ENCODE measurements around the gene KIAA1549.

Gene KIAA1549

GRCh38 chr7:138885383-138886147 is 95.6 kb downstream of the KIAA1549 start:
- FAIRE-seq = no peak
- DNase-seq (ENCODE audit: insufficient read length, low spot score) = no peak
- TF ChIP-seq POLR2A (IDR thresholded peaks at IDR 0.05; ENCODE audit: low read depth, low read length) = no peak

DNA sequence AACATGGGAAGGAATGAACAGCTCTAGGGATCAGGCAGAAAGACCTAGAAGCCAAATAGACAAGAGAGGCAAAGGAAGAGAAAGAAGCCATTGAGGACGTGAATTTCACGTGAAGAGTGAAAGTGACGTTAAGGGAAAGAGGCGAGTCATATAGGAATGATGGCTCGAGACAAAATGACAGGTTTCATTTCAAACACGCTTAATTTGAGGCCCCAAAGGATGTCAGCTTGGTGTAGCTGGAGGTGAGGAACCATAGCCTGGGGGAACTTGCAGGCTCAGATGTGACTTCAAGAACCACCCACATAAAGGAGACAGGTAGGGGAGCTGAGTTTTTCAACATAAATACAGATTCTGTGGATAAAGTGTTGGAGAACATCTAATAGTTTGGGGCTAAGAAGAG is 98.9 kb downstream of the KIAA1549 start:
- DNase-seq (ENCODE audit: insufficient read length, low spot score) = no peak
- FAIRE-seq = no peak
- TF ChIP-seq POLR2A (IDR thresholded peaks at IDR 0.05; ENCODE audit: low read depth, low read length) = no peak

DNA sequence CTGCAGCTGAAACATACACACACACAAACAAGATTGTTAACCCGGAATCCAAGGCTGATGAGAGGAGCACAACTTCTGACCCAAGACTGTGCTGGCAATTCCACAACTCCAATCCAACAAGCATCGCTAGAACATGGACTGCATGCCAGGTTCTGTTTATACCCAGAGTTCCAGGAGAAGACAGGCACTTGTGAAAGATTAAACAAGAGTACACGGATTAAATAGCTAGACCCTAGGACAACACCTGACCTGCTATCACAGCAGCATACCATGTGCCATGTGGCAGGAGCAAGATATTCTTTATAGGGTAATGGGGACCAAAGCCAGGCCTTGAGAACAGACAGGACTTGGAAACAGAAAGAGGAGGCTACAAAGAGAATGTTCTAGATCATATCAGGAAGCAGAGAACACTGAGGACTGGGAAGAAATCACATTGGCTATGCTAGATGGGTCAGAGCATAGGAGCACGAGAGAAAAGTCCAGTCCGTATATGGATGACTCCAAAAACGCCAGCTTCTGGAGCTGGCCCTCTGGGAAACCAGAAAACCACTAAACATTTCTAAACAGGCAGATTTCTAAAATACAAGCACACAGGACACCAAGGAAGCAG is 99.5 kb downstream of the KIAA1549 start:
- TF ChIP-seq POLR2A (IDR thresholded peaks at IDR 0.05; ENCODE audit: low read depth, low read length) = no peak
- no peak for DNase-seq (ENCODE audit: insufficient read length, low spot score)
- FAIRE-seq = no peak

GRCh38 chr7:138880881-138881578 is 100.2 kb downstream of the KIAA1549 start:
- FAIRE-seq (no peak), DNase-seq (ENCODE audit: insufficient read length, low spot score) (no peak)
- TF ChIP-seq POLR2A (IDR thresholded peaks at IDR 0.05; ENCODE audit: low read depth, low read length) = no peak

GRCh38 chr7:138879356-138879755 is 101.8 kb downstream of the KIAA1549 start:
- TF ChIP-seq POLR2A (IDR thresholded peaks at IDR 0.05; ENCODE audit: low read depth, low read length) = no peak
- FAIRE-seq (no peak), DNase-seq (ENCODE audit: insufficient read length, low spot score) (no peak)

DNA sequence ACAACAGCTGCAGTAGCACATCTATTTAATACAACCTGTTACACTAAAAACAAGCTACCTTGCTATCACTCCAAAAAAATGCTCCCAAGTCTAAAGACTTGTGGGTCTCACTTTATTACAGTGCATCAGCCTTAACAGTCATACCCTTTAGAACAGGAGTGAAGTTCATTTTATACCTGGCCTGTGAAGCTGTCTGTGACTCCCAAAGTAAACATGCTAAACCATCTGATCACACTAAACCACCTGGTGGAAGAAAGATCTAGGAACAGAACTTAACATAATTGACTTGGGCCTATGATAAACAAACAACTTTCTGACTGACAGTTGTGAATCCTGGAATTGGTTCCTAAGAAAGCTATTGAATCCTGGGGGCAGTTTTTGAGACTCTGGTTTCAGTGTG is 102.3 kb downstream of the KIAA1549 start:
- no peak for DNase-seq (ENCODE audit: insufficient read length, low spot score)
- FAIRE-seq = no peak
- TF ChIP-seq POLR2A (IDR thresholded peaks at IDR 0.05; ENCODE audit: low read depth, low read length) = no peak

GRCh38 chr7:138878051-138878450 is 103.1 kb downstream of the KIAA1549 start:
- TF ChIP-seq POLR2A (IDR thresholded peaks at IDR 0.05; ENCODE audit: low read depth, low read length) = no peak
- FAIRE-seq = no peak

DNA sequence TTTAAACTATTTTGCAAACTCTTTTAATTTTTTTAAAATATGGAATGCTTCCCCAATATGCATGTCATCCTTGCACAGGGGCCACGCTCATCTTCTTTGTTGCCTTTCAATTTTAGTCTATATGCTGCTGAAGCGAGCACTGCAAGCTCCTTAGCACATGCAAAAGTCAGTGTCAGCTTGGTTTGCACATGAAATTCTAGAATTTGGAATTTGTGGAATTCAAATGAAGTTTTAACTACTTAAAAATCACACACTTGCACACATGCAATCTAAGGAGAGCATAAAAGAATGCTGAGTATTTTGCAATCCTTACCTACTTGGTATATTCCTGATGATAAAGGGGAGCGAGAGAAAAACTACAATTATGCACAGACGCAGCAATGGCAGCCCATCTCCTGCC is 104.9 kb downstream of the KIAA1549 start:
- TF ChIP-seq POLR2A (IDR thresholded peaks at IDR 0.05; ENCODE audit: low read depth, low read length) = no peak
- DNase-seq (ENCODE audit: insufficient read length, low spot score) = no peak
- FAIRE-seq = no peak

More at GRCh38 chr7:138878051-138878450, 103.1 kb downstream of the KIAA1549 start:
- DNase-seq (ENCODE audit: insufficient read length, low spot score) = no peak

GRCh38 chr7:138875794-138876193 is 105.4 kb downstream of the KIAA1549 start:
- FAIRE-seq (peak; percentile 15), DNase-seq (ENCODE audit: insufficient read length, low spot score) (peak; percentile 42)
- no peak for TF ChIP-seq POLR2A (IDR thresholded peaks at IDR 0.05; ENCODE audit: low read depth, low read length)

- no peak for TF ChIP-seq POLR2A (IDR thresholded peaks at IDR 0.05; ENCODE audit: low read depth, low read length)
- DNase-seq (ENCODE audit: insufficient read length, low spot score) = no peak
- FAIRE-seq = no peak
These were observed 107.8 kb downstream of the KIAA1549 start for GRCh38 chr7:138873220-138873892.

DNA sequence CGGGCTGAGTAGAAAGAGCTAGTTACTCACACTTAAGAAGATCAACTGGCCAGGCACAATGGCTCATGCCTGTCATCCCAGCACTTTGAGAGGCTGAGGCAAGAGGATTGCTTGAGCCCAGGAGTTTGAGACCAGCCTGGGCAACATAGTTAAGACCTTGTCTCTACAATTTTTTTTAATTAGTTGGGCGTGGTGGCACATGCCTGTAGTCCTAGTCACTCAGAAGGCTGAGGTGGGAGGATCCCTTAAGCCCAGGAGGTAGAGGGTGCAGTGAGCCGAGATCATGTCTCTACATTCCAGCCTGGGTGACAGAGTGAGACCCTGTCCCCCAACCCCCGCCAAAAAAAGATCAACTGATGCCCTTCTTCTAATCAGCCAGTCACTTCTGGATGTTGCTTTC is 108.6 kb downstream of the KIAA1549 start:
- TF ChIP-seq POLR2A (IDR thresholded peaks at IDR 0.05; ENCODE audit: low read depth, low read length) = no peak
- no peak for FAIRE-seq
- no peak for DNase-seq (ENCODE audit: insufficient read length, low spot score)

DNA sequence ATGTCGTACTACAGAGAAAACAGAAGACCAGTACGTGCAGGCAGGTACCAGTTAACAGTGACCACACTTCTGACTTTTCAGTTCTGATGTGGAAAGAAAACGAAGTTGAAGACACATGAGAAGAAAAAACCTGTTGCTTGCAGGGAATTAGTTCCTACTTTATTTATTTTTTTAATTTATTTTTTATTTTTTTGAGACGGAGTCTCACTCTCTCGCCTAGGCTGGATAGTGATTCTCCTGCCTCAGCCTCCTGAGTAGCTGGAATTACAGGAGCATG is 109.4 kb downstream of the KIAA1549 start:
- FAIRE-seq (no peak), DNase-seq (ENCODE audit: insufficient read length, low spot score) (no peak)
- TF ChIP-seq POLR2A (IDR thresholded peaks at IDR 0.05; ENCODE audit: low read depth, low read length) = no peak

DNA sequence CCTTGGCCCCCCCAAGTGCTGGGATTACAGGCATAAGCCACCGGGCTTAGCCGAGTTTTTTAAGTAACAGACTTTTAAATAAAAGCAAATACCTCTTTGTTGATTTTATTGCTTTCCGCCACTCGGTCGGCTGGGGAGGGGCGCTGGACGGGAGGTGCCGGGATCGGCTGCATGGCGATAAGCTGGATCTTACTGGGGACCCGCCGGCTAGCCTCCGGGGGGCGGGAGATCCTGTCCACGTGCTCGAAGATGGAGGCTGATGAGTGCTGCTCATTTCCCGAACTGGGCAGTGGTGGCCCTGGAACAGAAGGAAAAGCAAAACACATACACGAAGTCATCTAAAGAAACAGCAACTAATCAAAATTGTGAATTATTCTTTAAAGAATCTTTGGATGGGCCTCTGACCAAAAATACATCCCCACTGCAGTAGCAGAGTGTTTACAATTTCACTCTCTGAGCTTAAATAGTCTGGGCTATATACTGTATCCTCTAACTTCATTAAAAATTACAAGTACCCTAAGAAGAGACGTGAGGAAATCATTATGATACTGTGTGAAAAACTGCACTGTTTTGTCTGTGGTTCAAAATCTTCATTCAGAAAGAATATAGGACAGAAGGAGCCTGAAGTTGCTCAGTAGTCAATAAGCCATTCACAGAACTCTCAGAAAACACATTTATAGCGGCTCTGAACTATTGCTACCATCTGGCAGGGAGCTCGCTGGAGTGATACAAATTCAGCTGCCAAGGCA is 110.0 kb downstream of the KIAA1549 start:
- TF ChIP-seq POLR2A (IDR thresholded peaks at IDR 0.05; ENCODE audit: low read depth, low read length) = no peak
- DNase-seq (ENCODE audit: insufficient read length, low spot score) (no peak), FAIRE-seq (no peak)

GRCh38 chr7:138869353-138869752 is 111.8 kb downstream of the KIAA1549 start:
- no peak for TF ChIP-seq POLR2A (IDR thresholded peaks at IDR 0.05; ENCODE audit: low read depth, low read length)
- no peak for FAIRE-seq
- DNase-seq (ENCODE audit: insufficient read length, low spot score) = no peak
